GM13977 (cell line): ENCODE data around the gene UNC45B.

Experiments used
- DNase-seq: peaks from one replicate; pipeline ENCODE4 v3.0.0; 2012; ENCODE audit warnings: low spot score
- in situ Hi-C: fragments of 300-500 bp; cut with MboI; formaldehyde crosslinking; loops from one replicate; pipeline ENCODE4 v1.12.0; 2022; ENCODE audit warnings: low sequenced_read_pairs, low pct_unique_long_range_greater_than_20kb, mixed read lengths, inconsistent platforms; ENCODE audit not compliant: unreplicated experiment
- TF ChIP-seq, protein P1 (sequence below): IDR thresholded peaks from 2 replicates; pipeline ENCODE4 v1.5.1; 2012; ENCODE audit warnings: mild to moderate bottlenecking, control low read depth; ENCODE audit not compliant: insufficient read depth; ENCODE audit errors: extremely low read depth, missing control alignments

Gene UNC45B

DNA sequence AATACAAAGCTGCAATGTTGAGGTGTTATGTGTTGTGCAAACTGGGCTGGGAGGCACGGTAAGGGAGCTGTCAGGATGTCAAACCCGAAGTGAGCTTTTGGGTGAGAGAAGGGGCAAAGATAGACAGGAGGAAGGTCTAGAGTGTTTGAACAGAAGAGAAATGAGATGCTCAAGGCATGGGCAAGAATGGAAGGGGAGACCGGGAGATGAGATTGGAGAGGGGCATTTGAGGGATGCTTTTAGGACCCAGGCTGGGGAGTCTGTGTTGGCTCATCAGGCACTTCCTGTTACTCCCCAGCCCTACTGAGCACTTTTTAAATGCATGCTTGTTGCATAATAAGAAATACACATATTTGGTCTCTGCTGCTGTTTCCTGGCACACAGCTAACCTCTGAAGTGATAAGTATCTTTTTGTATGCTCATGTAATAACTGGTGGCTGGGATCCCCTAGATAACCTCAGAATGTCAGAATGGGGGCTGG lies 13.7 kb downstream of the UNC45B start:
- in situ Hi-C loops = loop anchor here (25.0 kb wide), 1 partner anchor 376 kb away; the partner anchor contains the start of gene SLFN12L
- TF ChIP-seq, protein P1, sequence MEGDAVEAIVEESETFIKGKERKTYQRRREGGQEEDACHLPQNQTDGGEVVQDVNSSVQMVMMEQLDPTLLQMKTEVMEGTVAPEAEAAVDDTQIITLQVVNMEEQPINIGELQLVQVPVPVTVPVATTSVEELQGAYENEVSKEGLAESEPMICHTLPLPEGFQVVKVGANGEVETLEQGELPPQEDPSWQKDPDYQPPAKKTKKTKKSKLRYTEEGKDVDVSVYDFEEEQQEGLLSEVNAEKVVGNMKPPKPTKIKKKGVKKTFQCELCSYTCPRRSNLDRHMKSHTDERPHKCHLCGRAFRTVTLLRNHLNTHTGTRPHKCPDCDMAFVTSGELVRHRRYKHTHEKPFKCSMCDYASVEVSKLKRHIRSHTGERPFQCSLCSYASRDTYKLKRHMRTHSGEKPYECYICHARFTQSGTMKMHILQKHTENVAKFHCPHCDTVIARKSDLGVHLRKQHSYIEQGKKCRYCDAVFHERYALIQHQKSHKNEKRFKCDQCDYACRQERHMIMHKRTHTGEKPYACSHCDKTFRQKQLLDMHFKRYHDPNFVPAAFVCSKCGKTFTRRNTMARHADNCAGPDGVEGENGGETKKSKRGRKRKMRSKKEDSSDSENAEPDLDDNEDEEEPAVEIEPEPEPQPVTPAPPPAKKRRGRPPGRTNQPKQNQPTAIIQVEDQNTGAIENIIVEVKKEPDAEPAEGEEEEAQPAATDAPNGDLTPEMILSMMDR = no peak
- DNase-seq = no peak

DNA sequence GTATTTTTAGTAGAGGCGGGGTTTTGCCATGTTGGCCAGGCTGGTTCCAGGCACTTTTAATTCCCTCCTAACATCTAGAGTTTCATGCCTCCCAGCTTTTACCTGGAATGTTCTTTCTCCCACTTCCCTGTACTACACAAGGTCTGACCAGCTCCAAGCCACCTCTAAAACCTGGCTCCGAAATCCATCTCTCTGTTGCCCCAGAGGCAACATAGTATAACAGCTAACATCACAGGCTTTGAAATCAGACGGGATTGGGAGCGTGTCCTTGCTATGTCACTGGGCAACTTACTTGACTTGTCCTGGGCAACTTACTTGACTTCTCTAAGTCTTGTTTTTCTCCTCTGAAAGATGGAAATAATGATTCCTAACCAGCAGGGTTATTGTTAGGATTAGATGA lies 15.1 kb downstream of the UNC45B start:
- DNase-seq = no peak
- TF ChIP-seq, protein P1 = no peak
- in situ Hi-C loops = loop anchor here (25.0 kb wide), 1 partner anchor 375 kb away; the partner anchor contains the start of gene SLFN12L

DNA sequence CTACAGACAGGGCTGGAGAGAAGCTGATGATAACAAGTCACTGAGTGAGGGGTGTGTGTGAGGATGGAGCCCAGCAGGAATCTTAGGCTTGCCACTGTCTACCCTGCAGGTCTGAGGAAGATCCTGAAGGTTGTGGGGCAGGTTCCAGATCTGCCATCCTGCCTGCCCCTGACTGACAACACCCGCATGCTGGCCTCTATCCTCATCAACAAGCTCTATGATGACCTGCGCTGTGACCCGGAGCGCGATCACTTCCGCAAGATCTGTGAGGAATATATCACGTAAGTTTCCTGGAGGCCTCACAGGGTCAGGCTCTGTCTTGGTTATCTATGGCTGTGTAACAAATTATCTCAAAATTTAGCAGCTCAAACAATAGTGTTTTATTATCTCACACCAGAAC lies 16.3 kb downstream of the UNC45B start:
- in situ Hi-C loops = loop anchor here (25.0 kb wide), 1 partner anchor 373 kb away; the partner anchor contains the start of gene SLFN12L
- TF ChIP-seq, protein P1 = no peak
- no peak for DNase-seq

DNA sequence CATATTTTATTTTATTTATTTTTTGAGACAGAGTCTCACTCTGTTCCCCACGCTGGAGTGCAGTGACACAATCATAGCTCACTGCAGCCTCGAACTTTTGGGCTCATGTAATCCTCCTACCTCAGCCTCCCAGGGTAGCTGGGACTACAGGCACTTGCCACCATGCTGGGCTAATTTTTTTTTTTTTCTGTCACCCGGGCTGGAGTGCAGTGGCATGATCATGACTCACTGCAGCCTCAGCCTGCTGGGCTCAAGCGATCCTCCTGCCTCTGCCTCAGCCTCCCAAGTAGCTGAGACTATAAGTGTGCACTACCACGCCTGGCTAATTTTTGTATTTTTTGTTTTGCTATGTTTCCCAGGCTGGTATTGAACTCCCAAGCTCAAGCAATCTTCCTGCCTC lies 17.1 kb downstream of the UNC45B start:
- in situ Hi-C loops = loop anchor here (25.0 kb wide), 1 partner anchor 373 kb away; the partner anchor contains the start of gene SLFN12L
- no peak for DNase-seq
- TF ChIP-seq, protein P1 = no peak

DNA sequence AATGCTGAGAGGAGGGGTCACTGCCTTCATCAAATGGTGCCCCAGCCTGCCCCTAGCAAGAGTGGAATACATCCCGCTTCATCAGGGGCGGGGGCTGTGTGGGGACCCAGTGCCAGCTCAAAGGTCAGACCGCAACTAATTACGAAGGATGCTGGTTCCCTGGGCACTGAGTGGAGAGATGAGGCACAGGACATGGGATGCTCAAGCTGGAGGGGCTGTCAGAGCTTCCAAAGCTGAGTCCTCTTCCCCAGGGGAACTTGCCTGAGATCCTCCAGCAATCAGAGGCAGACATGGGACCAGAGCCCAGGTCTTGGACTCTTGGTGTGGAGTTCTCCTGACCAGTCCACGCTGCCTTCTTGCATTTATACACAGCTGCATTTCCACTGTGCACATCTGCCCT lies 18.9 kb downstream of the UNC45B start:
- no peak for DNase-seq
- TF ChIP-seq, protein P1 = no peak
- in situ Hi-C loops = loop anchor here (25.0 kb wide), 1 partner anchor 371 kb away; the partner anchor contains the start of gene SLFN12L

DNA sequence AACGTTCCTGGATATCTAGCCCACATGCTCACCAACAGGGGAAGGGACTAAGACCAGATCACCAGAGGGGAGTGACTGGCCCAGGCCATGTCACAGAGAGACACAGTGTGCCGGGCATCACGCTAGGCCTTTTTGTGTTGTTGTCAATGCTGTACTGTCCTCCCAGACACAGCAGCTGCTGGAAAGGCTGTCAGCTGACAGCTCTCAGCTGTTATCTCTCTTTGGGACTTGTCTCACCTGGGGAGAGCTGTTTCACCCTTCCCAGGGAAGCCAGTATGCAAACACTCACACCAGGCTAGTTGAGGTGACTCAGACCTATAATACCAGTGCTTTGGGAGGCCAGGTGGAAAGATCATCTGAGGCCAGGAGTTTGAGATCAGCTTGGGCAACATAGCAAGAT lies 19.4 kb downstream of the UNC45B start:
- DNase-seq = no peak
- TF ChIP-seq, protein P1 = no peak
- in situ Hi-C loops = loop anchor here (25.0 kb wide), 1 partner anchor 370 kb away; the partner anchor contains the start of gene SLFN12L
